Measurements from ENCODE around the gene SPATS2. TPM values are rescaled to one million over a fixed set of nuclear protein-coding genes. Genes with fewer than 3 reads are reported as not detected.
"Not testable (repeated sequence)": the region's sequence is repeated elsewhere in the genome, so short reads cannot be mapped to it uniquely, and the experiment has no call there.

SPATS2 gene
- total RNA-seq, 1 donor from 2014 or later, result 29.9 TPM

DNA sequence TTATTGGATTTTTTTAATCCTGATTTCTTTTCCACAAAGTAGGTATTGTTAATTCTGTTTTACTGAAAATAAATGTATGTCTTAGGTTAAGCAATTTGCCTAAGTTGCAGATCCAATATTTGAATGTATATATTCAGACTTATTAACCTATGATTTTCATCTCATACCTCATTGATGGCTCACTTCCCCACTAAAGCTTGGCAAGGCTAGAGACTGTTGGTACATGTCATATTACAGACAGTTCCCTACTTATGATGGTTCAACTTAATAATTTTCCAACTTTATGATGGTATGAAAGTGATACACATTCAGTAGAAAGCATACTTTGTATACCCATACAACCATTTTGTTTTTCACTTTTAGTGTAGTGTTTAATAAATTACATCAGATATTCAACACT, 138.4 kb downstream of the SPATS2 start:
- no peak overlapping the region for H3K4me3 ChIP-seq (ENCODE audit: low read depth, low read length)
- TF ChIP-seq, protein P1, sequence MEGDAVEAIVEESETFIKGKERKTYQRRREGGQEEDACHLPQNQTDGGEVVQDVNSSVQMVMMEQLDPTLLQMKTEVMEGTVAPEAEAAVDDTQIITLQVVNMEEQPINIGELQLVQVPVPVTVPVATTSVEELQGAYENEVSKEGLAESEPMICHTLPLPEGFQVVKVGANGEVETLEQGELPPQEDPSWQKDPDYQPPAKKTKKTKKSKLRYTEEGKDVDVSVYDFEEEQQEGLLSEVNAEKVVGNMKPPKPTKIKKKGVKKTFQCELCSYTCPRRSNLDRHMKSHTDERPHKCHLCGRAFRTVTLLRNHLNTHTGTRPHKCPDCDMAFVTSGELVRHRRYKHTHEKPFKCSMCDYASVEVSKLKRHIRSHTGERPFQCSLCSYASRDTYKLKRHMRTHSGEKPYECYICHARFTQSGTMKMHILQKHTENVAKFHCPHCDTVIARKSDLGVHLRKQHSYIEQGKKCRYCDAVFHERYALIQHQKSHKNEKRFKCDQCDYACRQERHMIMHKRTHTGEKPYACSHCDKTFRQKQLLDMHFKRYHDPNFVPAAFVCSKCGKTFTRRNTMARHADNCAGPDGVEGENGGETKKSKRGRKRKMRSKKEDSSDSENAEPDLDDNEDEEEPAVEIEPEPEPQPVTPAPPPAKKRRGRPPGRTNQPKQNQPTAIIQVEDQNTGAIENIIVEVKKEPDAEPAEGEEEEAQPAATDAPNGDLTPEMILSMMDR (conservative IDR thresholded peaks at IDR 0.05; ENCODE audit: low read depth, low read length), result no peak
- no peak for DNase-seq (ENCODE audit: low read depth)

DNA sequence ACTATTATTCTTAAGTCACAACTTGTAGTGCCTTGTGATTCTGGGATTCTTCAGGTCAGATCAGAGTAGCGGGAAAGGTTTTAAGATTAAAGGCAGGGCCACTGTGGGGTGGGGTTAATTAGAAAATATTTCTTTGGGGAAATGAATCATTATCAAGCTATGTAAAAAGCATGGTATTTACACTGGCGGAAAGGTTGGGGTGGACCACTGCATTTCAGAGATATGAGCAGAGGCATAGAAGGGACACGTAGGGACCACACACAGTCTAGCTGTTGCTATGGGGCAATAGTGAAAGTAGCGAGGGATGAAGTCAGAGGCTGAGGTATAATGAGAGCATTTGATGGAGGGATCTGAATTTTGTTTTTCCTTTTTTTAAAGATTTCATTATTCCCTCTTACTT, 139.9 kb downstream of the SPATS2 start:
- no peak overlapping the region for H3K4me3 ChIP-seq (ENCODE audit: low read depth, low read length)
- TF ChIP-seq, protein P1 (conservative IDR thresholded peaks at IDR 0.05; ENCODE audit: low read depth, low read length), result no peak
- DNase-seq (ENCODE audit: low read depth), result no peak

DNA sequence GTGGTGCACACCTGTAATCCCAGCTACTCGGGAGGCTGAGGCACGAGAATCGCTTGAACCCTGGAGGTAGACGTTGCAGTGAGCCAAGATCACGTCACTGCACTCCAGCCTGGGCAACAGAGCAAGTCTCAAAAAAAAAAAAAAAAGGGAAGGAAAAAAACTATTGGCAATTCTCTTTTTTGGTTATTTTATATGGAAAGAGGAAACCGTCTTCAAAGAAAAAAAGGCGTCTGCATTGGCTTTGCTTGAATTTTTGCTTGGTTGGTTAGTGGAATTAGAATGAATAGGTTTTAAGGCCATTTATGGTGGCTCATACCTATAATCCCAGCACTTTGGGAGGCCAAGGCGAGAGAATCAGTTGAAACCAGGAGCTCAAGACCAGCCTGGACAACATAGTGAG, 142.4 kb downstream of the SPATS2 start:
- not testable (repeated sequence) for DNase-seq (ENCODE audit: low read depth); H3K4me3 ChIP-seq (ENCODE audit: low read depth, low read length)

DNA sequence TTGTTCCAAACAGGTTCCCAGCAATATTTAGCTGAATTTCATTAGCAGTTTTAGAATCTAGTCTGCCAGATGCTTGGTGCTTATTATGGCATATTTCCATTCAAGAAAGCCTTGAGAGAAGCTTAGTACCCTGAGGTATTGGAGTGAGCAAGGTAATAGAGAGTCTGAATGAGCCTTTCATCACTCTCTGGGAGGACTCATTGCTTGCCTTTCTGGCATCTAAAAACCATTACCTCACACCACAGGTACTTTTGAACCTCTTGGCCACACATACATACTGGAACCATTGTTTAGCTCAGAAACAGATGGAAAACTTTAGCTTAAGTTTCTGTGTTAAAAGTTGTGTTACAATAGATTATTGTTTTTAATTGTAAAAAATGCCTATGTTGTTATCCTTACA, 144.1 kb downstream of the SPATS2 start:
- DNase-seq (ENCODE audit: low read depth), result no peak
- no peak overlapping the region for H3K4me3 ChIP-seq (ENCODE audit: low read depth, low read length)

DNA sequence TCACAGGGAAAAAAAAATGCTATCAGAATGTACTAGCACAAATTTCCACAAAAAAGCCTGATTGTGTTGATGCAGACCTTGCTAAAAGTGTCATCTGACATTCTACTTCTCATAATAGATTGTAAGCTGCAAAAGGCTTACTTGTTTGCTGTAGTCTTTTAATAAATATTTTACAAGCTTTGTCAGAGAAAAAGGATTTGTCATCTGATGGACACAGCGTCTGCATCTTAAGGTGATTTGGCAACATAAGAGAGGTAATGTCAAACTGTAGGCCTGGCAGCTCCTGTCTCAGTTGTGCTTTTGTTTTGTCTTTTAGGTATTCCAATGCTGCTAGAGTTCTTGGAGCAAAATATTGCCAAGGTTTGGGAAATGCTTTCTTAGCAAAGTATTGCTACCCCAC, 145.3 kb downstream of the SPATS2 start:
- no peak overlapping the region for H3K4me3 ChIP-seq (ENCODE audit: low read depth, low read length)
- TF ChIP-seq, protein P1 (conservative IDR thresholded peaks at IDR 0.05; ENCODE audit: low read depth, low read length), result no peak
- DNase-seq (ENCODE audit: low read depth), result no peak

More for the DNA sequence above, 144.1 kb downstream of the SPATS2 start:
- TF ChIP-seq, protein P1 (conservative IDR thresholded peaks at IDR 0.05; ENCODE audit: low read depth, low read length), result no peak

DNA sequence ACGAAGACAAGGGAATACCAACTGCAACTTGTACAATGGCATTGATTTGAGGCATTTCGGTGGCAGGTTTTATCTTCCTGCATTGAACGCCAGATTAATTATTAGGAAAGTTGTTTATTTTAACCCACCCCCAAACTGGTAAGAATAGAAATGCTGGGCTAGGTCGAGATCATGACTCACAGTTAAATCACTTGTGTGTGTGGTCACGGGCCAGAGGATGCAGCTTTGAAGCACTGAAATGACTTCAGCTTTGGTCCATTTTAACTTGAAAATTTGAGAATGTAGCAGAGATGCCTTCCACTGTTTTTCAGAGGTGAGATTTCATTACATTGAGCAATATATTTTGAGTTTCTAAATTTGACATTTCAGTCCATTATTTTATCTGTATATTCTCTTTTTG, 148.0 kb downstream of the SPATS2 start:
- TF ChIP-seq, protein P1 (conservative IDR thresholded peaks at IDR 0.05; ENCODE audit: low read depth, low read length), result no peak
- no peak overlapping the region for H3K4me3 ChIP-seq (ENCODE audit: low read depth, low read length)
- peak; percentile 73 for DNase-seq (ENCODE audit: low read depth)

DNA sequence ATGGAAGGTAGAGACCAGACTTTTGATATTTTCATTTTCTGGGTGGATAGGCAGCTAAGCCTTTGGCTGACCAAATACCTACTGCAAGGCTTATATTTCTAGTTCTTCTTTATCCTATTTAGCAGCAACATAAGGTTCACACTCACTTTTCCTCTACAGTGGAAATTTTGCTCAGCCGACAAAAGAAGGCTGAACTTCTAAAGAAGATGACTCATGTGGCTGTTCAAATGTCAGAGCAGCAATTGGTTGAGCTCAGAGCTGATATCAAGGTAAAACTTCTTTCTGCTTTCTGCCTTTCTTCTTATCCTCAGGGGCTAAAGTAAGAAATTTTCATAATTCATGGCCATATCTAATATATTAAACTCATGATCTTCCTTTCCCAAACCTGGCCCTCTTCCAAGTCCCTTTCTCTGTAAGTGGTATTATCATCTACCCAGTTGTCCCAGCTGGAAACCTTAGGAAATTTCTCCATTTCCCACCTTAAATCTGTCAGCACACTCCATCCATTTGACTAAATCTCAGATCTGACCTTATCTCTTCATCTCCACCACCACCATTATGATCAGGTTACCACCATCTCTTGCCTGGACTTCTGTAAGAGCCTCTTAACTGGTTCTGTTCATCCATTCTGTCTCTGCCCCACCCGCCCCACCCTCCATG, 151.8 kb downstream of the SPATS2 start:
- no peak overlapping the region for H3K4me3 ChIP-seq (ENCODE audit: low read depth, low read length)
- no peak for DNase-seq (ENCODE audit: low read depth)
- TF ChIP-seq, protein P1 (conservative IDR thresholded peaks at IDR 0.05; ENCODE audit: low read depth, low read length), result no peak
